HEK293 (cell line): ENCODE results near the gene KIF5B.

ENCODE experiments used
- CTCF ChIA-PET: fragments of 350-600 bp; formaldehyde crosslinking; extraction: SDS; loops from one replicate; lab custom pipeline; 2021; ENCODE audit warnings: antibody characterized with exemption; lab: Yijun Ruan, JAX
- POLR2A ChIA-PET: fragments of 300-600 bp; formaldehyde crosslinking; extraction: SDS; loops from one replicate; lab custom pipeline; 2020; ENCODE audit warnings: antibody characterized with exemption, inconsistent platforms; lab: Yijun Ruan, JAX
- H3K27ac ChIP-seq: fragments of 200-500 bp; sonication (Bioruptor generic); 2 replicates; pipeline ENCODE4 v1.5.1; 2014; ENCODE audit warnings: low read depth, low read length, control low read depth, inconsistent platforms; ENCODE audit errors: extremely low read depth
- H3K36me3 ChIP-seq, 2 experiments: fragments of 200-500 bp in 1 of 2; sonication (Bioruptor generic) in 1 of 2; 1 replicate in 1 of 2; 2 replicates in 1 of 2; pipeline ENCODE4 v1.5.1; 2014 to 2017; ENCODE audit warnings: inconsistent platforms in 2 of 2, low read length in 2 of 2; ENCODE audit not compliant: control insufficient read depth in 2 of 2, insufficient read depth in 1 of 2
- H3K4me1 ChIP-seq: fragments of 200-500 bp; sonication (Bioruptor generic); 2 replicates; pipeline ENCODE4 v1.5.1; 2014; ENCODE audit warnings: mild to moderate bottlenecking, low read length, inconsistent platforms; ENCODE audit not compliant: control insufficient read depth, insufficient read depth
- H3K4me3 ChIP-seq: 2 replicates; pipeline ENCODE4 v1.5.1; 2011; ENCODE audit warnings: low read depth, mild to moderate bottlenecking, control low read depth, low read length, moderate library complexity
- H3K9me3 ChIP-seq: fragments of 200-500 bp; sonication (Bioruptor generic); 2 replicates; pipeline ENCODE4 v1.5.1; 2014; ENCODE audit warnings: low read depth, low read length, inconsistent platforms; ENCODE audit not compliant: control insufficient read depth, insufficient read depth
- BCL11A ChIP-seq: fragments of 450-650 bp; formaldehyde crosslinking; IDR thresholded peaks from 2 replicates; pipeline ENCODE4 v1.5.1; 2016; ENCODE audit warnings: low read depth, missing biosample characterization, missing genetic modification characterization
- CTCF ChIP-seq: fragments of 450-650 bp; formaldehyde crosslinking; IDR thresholded peaks from 2 replicates; pipeline ENCODE4 v1.5.1; 2016; ENCODE audit warnings: missing biosample characterization, missing genetic modification characterization
- EGR2 ChIP-seq: fragments of 450-650 bp; formaldehyde crosslinking; IDR thresholded peaks from 2 replicates; pipeline ENCODE4 v1.5.1; 2016; ENCODE audit warnings: low read depth, missing biosample characterization, missing genetic modification characterization
- HOXD13 ChIP-seq: sonication (generic); formaldehyde crosslinking; IDR thresholded peaks from 2 replicates; pipeline ENCODE4 v1.8.0; 2022; ENCODE audit warnings: missing genetic modification reagents, borderline replicate concordance
- IKZF3 ChIP-seq: fragments of 450-650 bp; IDR thresholded peaks from 2 replicates; pipeline ENCODE4 v1.5.0; 2018; ENCODE audit warnings: missing biosample characterization, mild to moderate bottlenecking, missing genetic modification characterization, moderate library complexity
- KLF1 ChIP-seq: fragments of 450-650 bp; formaldehyde crosslinking; IDR thresholded peaks from 2 replicates; pipeline ENCODE4 v1.5.1; 2016; ENCODE audit warnings: missing biosample characterization, missing genetic modification characterization
- PRDM6 ChIP-seq: fragments of 450-650 bp; formaldehyde crosslinking; IDR thresholded peaks from 2 replicates; pipeline ENCODE4 v1.5.1; 2017; ENCODE audit warnings: missing biosample characterization, missing genetic modification characterization
- ZBTB7A ChIP-seq: fragments of 450-650 bp; formaldehyde crosslinking; IDR thresholded peaks from 2 replicates; pipeline ENCODE4 v1.5.1; 2016; ENCODE audit warnings: low read depth, missing biosample characterization, missing genetic modification characterization
- ZFHX2 ChIP-seq: fragments of 450-650 bp; formaldehyde crosslinking; conservative IDR thresholded peaks from 2 replicates; pipeline ENCODE4 v1.5.1; 2016; ENCODE audit warnings: missing biosample characterization, missing genetic modification characterization
- ZNF146 ChIP-seq: fragments of 450-650 bp; formaldehyde crosslinking; IDR thresholded peaks from 2 replicates; pipeline ENCODE4 v1.5.1; 2016; ENCODE audit warnings: missing biosample characterization, missing genetic modification characterization
- ZNF513 ChIP-seq: fragments of 450-650 bp; IDR thresholded peaks from 2 replicates; pipeline ENCODE4 v1.5.1; 2018; ENCODE audit warnings: missing biosample characterization, missing genetic modification characterization
- ZNF544 ChIP-seq: fragments of 450-650 bp; formaldehyde crosslinking; IDR thresholded peaks from 2 replicates; pipeline ENCODE4 v1.5.0; 2017; ENCODE audit warnings: missing biosample characterization, missing genetic modification characterization
- ZNF654 ChIP-seq: fragments of 450-650 bp; formaldehyde crosslinking; IDR thresholded peaks from 2 replicates; pipeline ENCODE4 v1.5.1; 2016; ENCODE audit warnings: low read depth, missing biosample characterization, missing genetic modification characterization
- ZNF670 ChIP-seq: fragments of 450-650 bp; formaldehyde crosslinking; IDR thresholded peaks from 2 replicates; pipeline ENCODE4 v1.5.1; 2016; ENCODE audit warnings: missing biosample characterization, missing genetic modification characterization, low read depth

Gene KIF5B

GRCh38 chr10:32007026-32007425, 49.2 kb downstream of the KIF5B start:
- Histone ChIP-seq H3K27ac (no peak overlapping the region), H3K4me1 (peaks cover 3% of the 10 kb centered on the region; the same call in 1 of the 2 replicates), H3K4me3 (no peak overlapping the region), H3K9me3 (no peaks in the 10 kb centered on the region)
- CTCF ChIA-PET = interaction anchor here (0.6 to 3.4 kb wide), 2 partner anchors 95 to 144 kb away, joined by 3 to 15 read pairs; no protein-coding TSS in a partner anchor
- POLR2A ChIA-PET = no interaction called here
- TF ChIP-seq HOXD13 = no peak
- TF ChIP-seq ZNF146 (tag by site-specific recombination) = no peak
- peak; percentile 90 for TF ChIP-seq EGR2
- TF ChIP-seq ZFHX2 (tag by site-specific recombination) = peak; percentile 86
- TF ChIP-seq BCL11A = no peak
- TF ChIP-seq ZBTB7A (tag by site-specific recombination) = no peak
- TF ChIP-seq ZNF513 = no peak
- TF ChIP-seq KLF1 = peak; percentile 79
- TF ChIP-seq IKZF3 (tag by site-specific recombination) = no peak
- TF ChIP-seq, all 188 proteins: peak for 3
- peaks cover 21 to 46% of the 10 kb centered on the region in 2 experiments for H3K36me3 ChIP-seq

DNA sequence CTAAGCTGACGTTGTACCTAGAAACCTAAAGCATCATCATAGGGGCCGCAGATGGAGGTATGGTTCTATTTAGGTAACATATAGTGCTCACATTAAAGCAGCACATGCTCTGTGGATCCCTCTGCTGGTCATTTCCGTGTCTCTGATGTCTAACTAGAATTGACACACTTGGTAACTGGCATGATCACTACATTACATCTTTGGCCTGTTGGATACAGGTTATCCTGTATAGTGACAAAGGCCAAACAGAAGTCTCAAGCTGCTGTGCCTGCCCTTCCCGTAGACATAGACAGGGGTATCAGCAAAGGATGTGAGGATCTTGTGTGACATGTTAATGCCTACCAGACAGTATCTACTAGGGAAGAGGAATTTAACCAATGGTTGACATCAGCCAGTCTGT, 51.2 kb downstream of the KIF5B start:
- Histone ChIP-seq H3K4me1 (peaks cover 3% of the 10 kb centered on the region; the same call in 1 of the 2 replicates), H3K9me3 (no peaks in the 10 kb centered on the region)
- POLR2A ChIA-PET = interaction anchor here (0.5 kb wide), 1 partner anchor 83 kb away, joined by 6 read pairs; no protein-coding TSS in a partner anchor

More for the DNA sequence above, 51.2 kb downstream of the KIF5B start:
- TF ChIP-seq PRDM6 = no peak
- peak; percentile 37; the same call in 1 of the 2 replicates for TF ChIP-seq ZNF654
- TF ChIP-seq ZNF544 (tag by site-specific recombination) = no peak
- TF ChIP-seq CTCF = peak; percentile 47; the same call in 1 of the 2 replicates
- TF ChIP-seq ZNF670 (tag by site-specific recombination) = no peak
- CTCF ChIA-PET = interaction anchor here (0.5 to 3.4 kb wide), 13 partner anchors 15 to 272 kb away, joined by 3 to 15 read pairs (median 3); no protein-coding TSS in a partner anchor
- no peak overlapping the region for H3K4me3 ChIP-seq
- no peak overlapping the region for H3K27ac ChIP-seq
- peaks cover 13 to 27% of the 10 kb centered on the region in 2 experiments for H3K36me3 ChIP-seq
